ENCODE measurements around the gene CPA5.

GRCh38 chr7:130365511-130366441, 21.2 kb downstream of the CPA5 start:
- TF ChIP-seq CTCF (IDR thresholded peaks at IDR 0.05 in 2 of 3, conservative IDR thresholded peaks at IDR 0.05 in 1 of 3; ENCODE audit: insufficient read depth in 2 of 3, low read depth in 1 of 3, low read length in 3 of 3) (no peak), LEF1 (IDR thresholded peaks at IDR 0.05) (no peak), PHF8 (IDR thresholded peaks at IDR 0.05; ENCODE audit: borderline replicate concordance, low read length) (no peak), ZNF24 (IDR thresholded peaks at IDR 0.05) (no peak), RAD21 (CRISPR knock-in tag; conservative IDR thresholded peaks at IDR 0.05 in 1 of 2, IDR thresholded peaks at IDR 0.05 in 1 of 2) (no peak), REST (IDR thresholded peaks at IDR 0.05; ENCODE audit: borderline replicate concordance) (no peak), REST (CRISPR knock-in tag; IDR thresholded peaks at IDR 0.05; ENCODE audit: low read depth) (no peak), CEBPB (tag; IDR thresholded peaks at IDR 0.05) (no peak), FOXA3 (CRISPR knock-in tag; conservative IDR thresholded peaks at IDR 0.05 in 1 of 2, IDR thresholded peaks at IDR 0.05 in 1 of 2) (no peak), ZNF175 (CRISPR knock-in tag; IDR thresholded peaks at IDR 0.05; ENCODE audit: low read depth) (no peak), GTF2A2 (tag; IDR thresholded peaks at IDR 0.05) (no peak)

All from K562 (cell line).